Transverse colon (tissue), 3 donors: ENCODE results near the gene ZFAND2B.

ENCODE experiments used
- EP300 ChIP-seq: sonication (generic); formaldehyde crosslinking; IDR thresholded peaks from one replicate; pipeline ENCODE4 v1.6.1; 2017; ENCODE audit warnings: antibody characterized with exemption, low read depth
- POLR2A ChIP-seq: fragments of 450-650 bp; IDR thresholded peaks from one replicate; pipeline ENCODE4 v1.6.1; 2016; ENCODE audit warnings: antibody characterized with exemption, mild to moderate bottlenecking, moderate library complexity
- POLR2AphosphoS5 ChIP-seq, 3 donors: sonication (generic); formaldehyde crosslinking; IDR thresholded peaks; one replicate each; pipeline ENCODE4 v1.6.1; 2016; ENCODE audit warnings: antibody characterized with exemption in 3 of 3

DNA sequence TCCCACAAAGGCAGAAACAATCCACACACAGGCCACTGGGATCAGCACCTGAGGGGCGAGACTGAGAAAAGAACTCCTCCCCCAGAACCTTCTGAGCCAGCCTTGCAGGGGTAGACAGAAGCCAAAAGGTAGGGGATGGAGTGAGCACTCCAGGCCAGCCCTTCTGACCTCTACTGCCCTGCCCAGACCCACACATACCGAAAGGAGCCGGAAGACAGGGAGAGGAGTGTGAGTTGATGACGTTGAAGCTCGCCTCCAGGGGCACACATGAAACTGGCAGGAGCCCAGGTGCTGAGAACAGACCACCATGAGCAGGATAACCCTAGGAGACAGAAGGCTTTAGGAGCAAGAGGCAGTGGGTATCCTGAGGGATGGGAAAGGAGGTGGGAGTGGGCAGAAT, 38.6 kb upstream of the ZFAND2B start:
- TF ChIP-seq POLR2AphosphoS5 (IDR thresholded peaks at IDR 0.05) (no peak), EP300 (no peak), POLR2A (no peak)
